Thyroid gland (tissue), 4 donors: ENCODE results near the gene MEP1B.

ENCODE experiments used
- POLR2A ChIP-seq, 2 donors: fragments of 450-650 bp; IDR thresholded peaks; one replicate each; pipeline ENCODE4 v1.6.1; 2017; ENCODE audit warnings: antibody characterized with exemption in 2 of 2, mild to moderate bottlenecking in 2 of 2, moderate library complexity in 1 of 2
- TF ChIP-seq, protein P1 (sequence below), 6 experiments: fragments of 200-600 bp in 3 of 6; fragments of 450-650 bp in 3 of 6; sonication (generic) in 3 of 6; IDR thresholded peaks; one replicate each; pipeline ENCODE4 v1.5.1; 2016 to 2019; ENCODE audit warnings: antibody characterized with exemption in 6 of 6, mild to moderate bottlenecking in 2 of 6, inconsistent platforms in 1 of 6, moderate library complexity in 1 of 6

DNA sequence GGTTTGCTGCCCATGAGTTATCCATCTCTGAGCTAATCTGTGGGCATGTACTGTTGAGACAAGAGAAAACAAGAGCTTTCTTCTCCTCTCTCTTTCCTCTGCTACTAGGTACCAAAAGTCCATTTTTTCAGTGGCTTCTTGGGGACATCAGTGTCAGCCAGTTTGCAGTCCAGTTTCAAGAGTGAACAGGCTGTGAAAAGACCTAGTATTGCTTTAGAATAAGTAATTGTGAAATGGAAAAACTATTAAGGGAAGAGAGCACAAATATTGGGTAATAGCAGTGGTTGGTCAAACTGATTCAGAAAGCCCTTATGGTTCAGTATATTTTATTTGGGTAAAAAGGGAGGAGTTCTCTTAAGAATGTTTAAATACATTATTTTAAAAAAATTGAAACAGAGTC, 33.0 kb upstream of the MEP1B start:
- TF ChIP-seq, protein P1, sequence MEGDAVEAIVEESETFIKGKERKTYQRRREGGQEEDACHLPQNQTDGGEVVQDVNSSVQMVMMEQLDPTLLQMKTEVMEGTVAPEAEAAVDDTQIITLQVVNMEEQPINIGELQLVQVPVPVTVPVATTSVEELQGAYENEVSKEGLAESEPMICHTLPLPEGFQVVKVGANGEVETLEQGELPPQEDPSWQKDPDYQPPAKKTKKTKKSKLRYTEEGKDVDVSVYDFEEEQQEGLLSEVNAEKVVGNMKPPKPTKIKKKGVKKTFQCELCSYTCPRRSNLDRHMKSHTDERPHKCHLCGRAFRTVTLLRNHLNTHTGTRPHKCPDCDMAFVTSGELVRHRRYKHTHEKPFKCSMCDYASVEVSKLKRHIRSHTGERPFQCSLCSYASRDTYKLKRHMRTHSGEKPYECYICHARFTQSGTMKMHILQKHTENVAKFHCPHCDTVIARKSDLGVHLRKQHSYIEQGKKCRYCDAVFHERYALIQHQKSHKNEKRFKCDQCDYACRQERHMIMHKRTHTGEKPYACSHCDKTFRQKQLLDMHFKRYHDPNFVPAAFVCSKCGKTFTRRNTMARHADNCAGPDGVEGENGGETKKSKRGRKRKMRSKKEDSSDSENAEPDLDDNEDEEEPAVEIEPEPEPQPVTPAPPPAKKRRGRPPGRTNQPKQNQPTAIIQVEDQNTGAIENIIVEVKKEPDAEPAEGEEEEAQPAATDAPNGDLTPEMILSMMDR (IDR thresholded peaks at IDR 0.05) = no peak
- no peak for TF ChIP-seq POLR2A (IDR thresholded peaks at IDR 0.05)
